Superior temporal gyrus (tissue), 1 donor: ENCODE data around the gene NBEAL2.
A peak's percentile ranks its signal among the peaks of the same experiment; 100 is the strongest.

ENCODE experiments used
- DNase-seq: peaks from one replicate; pipeline ENCODE4 v3.0.0-alpha.2; 2016; ENCODE audit errors: extremely low spot score

The NBEAL2 gene

GRCh38 chr3:46999516-47000197 lies 20.2 kb downstream of the NBEAL2 start:
- no peak for DNase-seq

DNA sequence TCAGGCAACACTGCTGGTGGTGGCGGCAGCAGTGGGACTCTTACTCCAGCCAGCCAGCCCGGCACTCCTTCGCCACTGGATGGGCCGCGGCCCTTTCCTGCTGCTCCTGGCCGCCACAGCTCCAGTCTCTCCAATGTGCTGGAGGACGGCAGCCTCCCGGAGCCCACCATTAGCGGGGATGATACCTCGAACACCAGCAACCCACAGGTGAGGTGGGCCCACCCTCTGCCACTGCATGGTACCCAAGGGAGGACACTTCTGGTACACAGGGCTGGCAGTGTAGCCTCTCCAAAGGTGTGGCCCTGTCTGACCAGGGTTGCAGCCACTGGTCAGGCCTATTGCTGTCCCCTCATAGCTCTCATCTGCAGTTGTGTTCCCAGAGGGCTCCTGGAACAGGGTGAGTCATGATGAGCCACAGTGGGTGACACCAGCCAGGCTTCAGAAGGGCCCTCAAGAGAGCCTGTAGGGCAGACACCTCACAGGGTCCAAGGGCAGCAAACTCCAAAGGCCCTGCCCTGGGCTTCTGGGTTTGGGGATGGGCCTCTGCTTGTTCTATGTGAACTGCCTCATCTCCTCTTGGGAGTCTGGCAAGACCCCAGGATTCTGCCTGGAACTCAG lies 20.8 kb downstream of the NBEAL2 start:
- no peak for DNase-seq

- DNase-seq, result no peak
Measured at GRCh38 chr3:47000922-47001730, 21.7 kb downstream of the NBEAL2 start.

DNA sequence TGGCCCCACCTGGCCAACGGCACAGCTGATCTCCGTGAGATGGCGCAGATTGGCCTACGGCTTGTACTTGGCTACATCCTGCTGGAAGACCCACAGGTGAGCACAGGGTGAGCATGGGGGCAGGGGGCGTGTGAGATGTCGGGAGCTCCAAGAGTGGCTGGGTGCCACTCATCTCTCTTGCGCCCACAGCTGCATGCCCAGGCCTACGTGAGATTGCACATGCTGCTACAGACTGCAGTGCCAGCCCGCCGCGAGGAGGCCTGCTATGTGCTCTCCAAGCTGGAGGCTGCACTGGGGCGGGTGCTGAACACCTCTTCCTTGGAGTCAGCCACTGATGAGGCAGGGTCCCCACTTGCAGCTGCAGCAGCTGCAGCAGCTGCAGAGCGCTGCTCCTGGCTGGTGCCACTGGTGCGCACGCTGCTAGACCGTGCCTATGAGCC lies 22.3 kb downstream of the NBEAL2 start:
- DNase-seq, result no peak

GRCh38 chr3:47002171-47003055 lies 22.9 kb downstream of the NBEAL2 start:
- DNase-seq, result no peak

DNA sequence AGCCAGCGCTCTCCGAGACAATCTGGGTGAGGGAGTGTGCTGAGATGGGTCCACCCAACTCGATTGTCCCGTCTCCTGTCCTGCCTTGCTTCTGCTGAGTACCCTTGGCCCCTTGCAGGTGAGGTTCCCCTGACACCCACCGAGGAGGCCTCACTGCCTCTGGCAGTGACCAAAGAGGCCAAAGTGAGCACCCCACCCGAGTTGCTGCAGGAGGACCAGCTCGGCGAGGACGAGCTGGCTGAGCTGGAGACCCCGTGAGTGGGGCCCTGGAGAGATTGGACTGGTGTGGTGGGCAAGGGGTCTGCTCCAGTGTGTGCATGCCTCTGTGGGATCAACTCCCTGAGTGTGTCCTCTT lies 23.6 kb downstream of the NBEAL2 start:
- no peak for DNase-seq

GRCh38 chr3:47003461-47004368 lies 24.2 kb downstream of the NBEAL2 start:
- no peak for DNase-seq

GRCh38 chr3:47004369-47005211 lies 25.1 kb downstream of the NBEAL2 start:
- no peak for DNase-seq

GRCh38 chr3:47005212-47006144 lies 26.0 kb downstream of the NBEAL2 start:
- DNase-seq, result no peak

GRCh38 chr3:47006145-47006651 lies 26.7 kb downstream of the NBEAL2 start:
- no peak for DNase-seq

- no peak for DNase-seq
Measured at GRCh38 chr3:47007001-47007400, 27.5 kb downstream of the NBEAL2 start.

GRCh38 chr3:47007482-47008233 lies 28.2 kb downstream of the NBEAL2 start:
- DNase-seq, result no peak

DNA sequence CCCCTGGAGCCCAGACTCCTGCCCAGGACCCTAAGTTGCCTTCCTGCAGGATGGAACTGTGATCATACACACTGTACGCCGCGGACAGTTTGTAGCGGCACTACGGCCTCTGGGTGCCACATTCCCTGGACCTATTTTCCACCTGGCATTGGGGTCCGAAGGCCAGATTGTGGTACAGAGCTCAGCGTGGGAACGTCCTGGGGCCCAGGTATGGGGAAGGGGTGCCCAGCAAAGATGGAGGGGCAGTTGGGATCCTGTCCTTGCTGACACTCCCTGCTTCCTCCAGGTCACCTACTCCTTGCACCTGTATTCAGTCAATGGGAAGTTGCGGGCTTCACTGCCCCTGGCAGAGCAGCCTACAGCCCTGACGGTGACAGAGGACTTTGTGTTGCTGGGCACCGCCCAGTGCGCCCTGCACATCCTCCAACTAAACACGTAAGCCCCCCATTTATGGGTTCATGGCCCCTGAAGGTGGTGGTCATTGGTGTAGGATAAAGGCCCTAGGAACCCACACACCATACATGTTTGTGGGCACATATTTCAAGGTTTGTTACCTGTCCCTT lies 28.8 kb downstream of the NBEAL2 start:
- DNase-seq, result no peak

DNA sequence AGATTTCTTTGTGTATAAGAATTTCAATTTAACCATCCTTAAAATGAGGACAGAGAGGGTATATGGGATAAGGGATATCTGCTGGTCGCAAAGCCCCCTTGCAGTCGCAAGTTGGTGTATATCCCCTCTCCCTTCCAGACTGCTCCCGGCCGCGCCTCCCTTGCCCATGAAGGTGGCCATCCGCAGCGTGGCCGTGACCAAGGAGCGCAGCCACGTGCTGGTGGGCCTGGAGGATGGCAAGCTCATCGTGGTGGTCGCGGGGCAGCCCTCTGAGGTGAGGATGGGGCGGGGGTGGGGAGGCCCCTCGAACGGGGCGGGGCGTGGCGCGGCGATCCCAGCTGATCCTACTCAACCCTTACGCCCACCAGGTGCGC lies 29.4 kb downstream of the NBEAL2 start:
- DNase-seq, result no peak

GRCh38 chr3:47009225-47010110 lies 30.0 kb downstream of the NBEAL2 start:
- peak; percentile 89 for DNase-seq

GRCh38 chr3:47010111-47010712 lies 30.7 kb downstream of the NBEAL2 start:
- DNase-seq, result no peak
